Measurements from ENCODE around the gene ZW10. TPM values are rescaled to one million over a fixed set of nuclear protein-coding genes. Genes with fewer than 3 reads are reported as not detected.
A peak's percentile ranks its signal among the peaks of the same experiment; 100 is the strongest.

Gene ZW10, protein sequence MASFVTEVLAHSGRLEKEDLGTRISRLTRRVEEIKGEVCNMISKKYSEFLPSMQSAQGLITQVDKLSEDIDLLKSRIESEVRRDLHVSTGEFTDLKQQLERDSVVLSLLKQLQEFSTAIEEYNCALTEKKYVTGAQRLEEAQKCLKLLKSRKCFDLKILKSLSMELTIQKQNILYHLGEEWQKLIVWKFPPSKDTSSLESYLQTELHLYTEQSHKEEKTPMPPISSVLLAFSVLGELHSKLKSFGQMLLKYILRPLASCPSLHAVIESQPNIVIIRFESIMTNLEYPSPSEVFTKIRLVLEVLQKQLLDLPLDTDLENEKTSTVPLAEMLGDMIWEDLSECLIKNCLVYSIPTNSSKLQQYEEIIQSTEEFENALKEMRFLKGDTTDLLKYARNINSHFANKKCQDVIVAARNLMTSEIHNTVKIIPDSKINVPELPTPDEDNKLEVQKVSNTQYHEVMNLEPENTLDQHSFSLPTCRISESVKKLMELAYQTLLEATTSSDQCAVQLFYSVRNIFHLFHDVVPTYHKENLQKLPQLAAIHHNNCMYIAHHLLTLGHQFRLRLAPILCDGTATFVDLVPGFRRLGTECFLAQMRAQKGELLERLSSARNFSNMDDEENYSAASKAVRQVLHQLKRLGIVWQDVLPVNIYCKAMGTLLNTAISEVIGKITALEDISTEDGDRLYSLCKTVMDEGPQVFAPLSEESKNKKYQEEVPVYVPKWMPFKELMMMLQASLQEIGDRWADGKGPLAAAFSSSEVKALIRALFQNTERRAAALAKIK
- 12.1 TPM for polyA plus RNA-seq (2012; ENCODE audit: missing spikeins)

DNA sequence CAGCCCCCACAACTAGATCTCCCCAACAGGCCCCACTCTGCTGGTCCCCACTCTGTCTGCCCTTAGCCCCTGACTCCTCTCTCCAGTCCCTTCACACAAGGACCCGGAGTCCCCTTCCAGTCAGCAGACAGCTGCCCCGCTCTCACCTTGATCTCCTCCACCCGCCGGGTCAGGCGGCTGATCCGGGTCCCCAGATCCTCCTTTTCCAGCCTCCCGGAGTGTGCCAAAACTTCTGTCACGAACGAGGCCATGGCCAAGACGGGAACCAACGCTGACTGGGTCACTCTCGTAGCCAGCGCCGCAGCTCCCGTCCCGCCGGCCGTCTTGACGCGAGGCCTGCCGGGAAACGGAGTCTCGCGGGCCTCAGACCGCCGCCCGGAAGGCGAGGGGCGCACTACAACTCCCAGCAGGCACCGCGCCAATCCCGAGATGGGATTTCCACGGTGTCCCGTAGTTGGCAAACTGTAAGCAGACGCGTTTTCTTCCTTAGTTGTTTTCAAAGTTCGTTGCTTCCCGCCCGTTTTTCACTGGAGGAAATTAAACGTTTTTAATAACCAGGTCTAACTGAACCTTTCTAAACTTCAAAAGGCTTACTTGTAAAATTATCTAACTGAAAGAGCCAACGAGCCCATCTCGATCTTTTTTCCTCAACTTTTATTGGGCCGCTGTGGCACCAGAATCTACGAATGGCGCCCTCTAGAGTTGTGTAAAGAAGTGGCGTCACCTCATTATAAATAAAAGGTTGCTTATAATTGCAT, at the start of gene ZW10:
TSS of gene ZW10 (minus strand) at position 277 of the 758 bp plus-strand sequence. CDS start at position 251, 26 bp downstream.
- FAIRE-seq, result peak; percentile 99
- peak; percentile 72 for DNase-seq (ENCODE audit: insufficient read length)

GRCh38 chr11:113818426-113818825, 44.9 kb upstream of the ZW10 start:
- DNase-seq (ENCODE audit: insufficient read length), result no peak
- FAIRE-seq, result no peak
- TF ChIP-seq TAF1 (IDR thresholded peaks at IDR 0.05; ENCODE audit: borderline replicate concordance, low read depth, low read length), result no peak
- TF ChIP-seq POLR2A (IDR thresholded peaks at IDR 0.05; ENCODE audit: low read depth, low read length), result no peak
- no peak for TF ChIP-seq POLR2AphosphoS5 (IDR thresholded peaks at IDR 0.05; ENCODE audit: low read depth, low read length)

More for the DNA sequence above, at the start of gene ZW10:
- TF ChIP-seq POLR2AphosphoS5 (IDR thresholded peaks at IDR 0.05; ENCODE audit: low read depth, low read length) (no peak), TAF1 (IDR thresholded peaks at IDR 0.05; ENCODE audit: borderline replicate concordance, low read depth, low read length) (no peak), POLR2A (IDR thresholded peaks at IDR 0.05; ENCODE audit: low read depth, low read length) (peak; percentile 72; the same call in 1 of the 2 replicates)

- TF ChIP-seq TAF1 (IDR thresholded peaks at IDR 0.05; ENCODE audit: borderline replicate concordance, low read depth, low read length) (no peak), POLR2AphosphoS5 (IDR thresholded peaks at IDR 0.05; ENCODE audit: low read depth, low read length) (no peak), POLR2A (IDR thresholded peaks at IDR 0.05; ENCODE audit: low read depth, low read length) (no peak)
- peak; percentile 76 for FAIRE-seq
- no peak for DNase-seq (ENCODE audit: insufficient read length)
These were observed 44.1 kb upstream of the ZW10 start for GRCh38 chr11:113817626-113818025.

GRCh38 chr11:113817162-113817561, 43.7 kb upstream of the ZW10 start:
- FAIRE-seq (no peak), DNase-seq (ENCODE audit: insufficient read length) (no peak)
- TF ChIP-seq TAF1 (IDR thresholded peaks at IDR 0.05; ENCODE audit: borderline replicate concordance, low read depth, low read length), result no peak
- no peak for TF ChIP-seq POLR2A (IDR thresholded peaks at IDR 0.05; ENCODE audit: low read depth, low read length)
- TF ChIP-seq POLR2AphosphoS5 (IDR thresholded peaks at IDR 0.05; ENCODE audit: low read depth, low read length), result no peak

GRCh38 chr11:113814181-113814580, 40.7 kb upstream of the ZW10 start:
- DNase-seq (ENCODE audit: insufficient read length), result no peak
- FAIRE-seq, result peak; percentile 27

DNA sequence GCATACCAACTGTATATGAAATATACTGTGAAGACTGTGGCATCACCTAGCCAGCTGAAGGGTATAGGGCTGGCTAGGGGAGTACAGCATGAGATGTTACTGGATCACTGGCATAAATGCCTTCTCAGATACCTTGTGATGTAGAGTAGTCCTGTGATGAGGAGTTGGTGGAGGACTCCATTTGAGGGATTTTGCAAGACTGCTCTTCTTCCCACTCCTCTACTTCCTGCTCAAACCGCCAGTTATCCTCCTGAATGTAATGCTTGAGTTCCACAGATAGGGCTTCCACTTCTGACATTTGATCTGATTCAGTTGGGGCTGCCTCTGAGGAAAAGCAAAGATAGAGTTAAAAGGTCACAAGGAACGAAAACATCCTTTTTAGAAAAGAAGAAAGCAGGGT, 35.4 kb upstream of the ZW10 start:
- no peak for DNase-seq (ENCODE audit: insufficient read length)
- FAIRE-seq, result no peak
- TF ChIP-seq POLR2AphosphoS5 (IDR thresholded peaks at IDR 0.05; ENCODE audit: low read depth, low read length), result no peak

More at GRCh38 chr11:113814181-113814580, 40.7 kb upstream of the ZW10 start:
- no peak for TF ChIP-seq POLR2AphosphoS5 (IDR thresholded peaks at IDR 0.05; ENCODE audit: low read depth, low read length)
- TF ChIP-seq POLR2A (IDR thresholded peaks at IDR 0.05; ENCODE audit: low read depth, low read length), result no peak
- TF ChIP-seq TAF1 (IDR thresholded peaks at IDR 0.05; ENCODE audit: borderline replicate concordance, low read depth, low read length), result no peak

DNA sequence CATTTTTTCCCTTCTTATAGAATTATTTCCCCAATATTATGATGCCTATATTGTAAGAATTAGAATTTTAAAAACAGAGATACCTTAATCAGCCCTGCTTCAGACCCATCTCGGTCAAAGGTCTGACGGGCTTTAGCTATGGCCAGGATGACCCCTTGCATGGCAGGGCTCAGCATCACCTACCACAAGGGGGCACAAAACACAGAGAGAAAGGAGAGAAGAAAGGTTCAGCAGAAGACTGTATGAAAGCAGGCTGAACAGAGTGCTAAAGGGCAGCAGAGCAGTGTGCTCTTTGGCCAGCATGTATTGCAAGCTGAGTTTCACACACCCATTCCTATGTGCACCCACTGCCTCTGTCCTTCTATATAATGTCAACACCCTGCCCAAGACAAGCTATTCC, 32.9 kb upstream of the ZW10 start:
- TF ChIP-seq POLR2A (IDR thresholded peaks at IDR 0.05; ENCODE audit: low read depth, low read length) (no peak), POLR2AphosphoS5 (IDR thresholded peaks at IDR 0.05; ENCODE audit: low read depth, low read length) (no peak), TAF1 (IDR thresholded peaks at IDR 0.05; ENCODE audit: borderline replicate concordance, low read depth, low read length) (no peak)
- FAIRE-seq, result peak; percentile 67
- DNase-seq (ENCODE audit: insufficient read length), result no peak

DNA sequence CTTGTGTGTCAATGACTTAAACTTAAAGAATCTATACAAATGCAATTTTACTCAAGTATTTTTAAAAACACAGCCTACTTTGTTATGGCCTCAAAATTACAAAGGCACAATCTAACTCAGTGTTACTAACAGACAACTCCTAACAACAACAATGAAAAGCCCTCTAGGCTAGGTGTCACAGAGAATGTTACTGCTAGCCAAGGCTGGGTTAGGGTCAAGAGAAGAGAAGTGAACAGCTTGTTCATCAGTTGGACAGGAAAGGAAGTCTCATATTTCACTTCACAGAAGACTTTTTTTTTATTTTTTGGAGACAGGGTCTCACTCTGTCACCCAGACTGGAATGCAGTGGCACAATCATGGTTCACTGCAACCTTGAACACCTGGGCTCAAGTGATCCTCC, 32.1 kb upstream of the ZW10 start:
- TF ChIP-seq TAF1 (IDR thresholded peaks at IDR 0.05; ENCODE audit: borderline replicate concordance, low read depth, low read length), result no peak
- no peak for TF ChIP-seq POLR2AphosphoS5 (IDR thresholded peaks at IDR 0.05; ENCODE audit: low read depth, low read length)
- TF ChIP-seq POLR2A (IDR thresholded peaks at IDR 0.05; ENCODE audit: low read depth, low read length), result no peak
- DNase-seq (ENCODE audit: insufficient read length) (no peak), FAIRE-seq (no peak)

DNA sequence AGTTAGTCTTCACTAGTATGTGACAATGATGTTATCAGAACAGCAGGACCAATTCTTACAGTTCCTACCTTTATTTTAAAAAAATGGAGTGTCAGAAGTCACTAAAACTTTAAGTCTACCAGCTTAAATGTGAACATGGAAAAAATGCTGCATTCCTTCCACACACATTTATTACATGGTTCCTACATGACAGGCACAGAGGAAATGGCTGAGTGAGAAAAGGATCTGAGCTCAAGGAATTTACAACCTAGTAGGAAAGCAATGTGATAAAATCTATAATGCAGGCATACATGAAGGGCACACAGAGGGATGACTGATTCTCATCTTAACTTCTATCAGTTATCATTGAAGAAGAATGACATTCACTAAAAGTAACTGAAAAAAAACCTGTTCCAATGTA, 29.1 kb upstream of the ZW10 start:
- TF ChIP-seq POLR2A (IDR thresholded peaks at IDR 0.05; ENCODE audit: low read depth, low read length), result no peak
- no peak for TF ChIP-seq POLR2AphosphoS5 (IDR thresholded peaks at IDR 0.05; ENCODE audit: low read depth, low read length)
- TF ChIP-seq TAF1 (IDR thresholded peaks at IDR 0.05; ENCODE audit: borderline replicate concordance, low read depth, low read length), result no peak
- no peak for DNase-seq (ENCODE audit: insufficient read length)
- FAIRE-seq, result no peak

DNA sequence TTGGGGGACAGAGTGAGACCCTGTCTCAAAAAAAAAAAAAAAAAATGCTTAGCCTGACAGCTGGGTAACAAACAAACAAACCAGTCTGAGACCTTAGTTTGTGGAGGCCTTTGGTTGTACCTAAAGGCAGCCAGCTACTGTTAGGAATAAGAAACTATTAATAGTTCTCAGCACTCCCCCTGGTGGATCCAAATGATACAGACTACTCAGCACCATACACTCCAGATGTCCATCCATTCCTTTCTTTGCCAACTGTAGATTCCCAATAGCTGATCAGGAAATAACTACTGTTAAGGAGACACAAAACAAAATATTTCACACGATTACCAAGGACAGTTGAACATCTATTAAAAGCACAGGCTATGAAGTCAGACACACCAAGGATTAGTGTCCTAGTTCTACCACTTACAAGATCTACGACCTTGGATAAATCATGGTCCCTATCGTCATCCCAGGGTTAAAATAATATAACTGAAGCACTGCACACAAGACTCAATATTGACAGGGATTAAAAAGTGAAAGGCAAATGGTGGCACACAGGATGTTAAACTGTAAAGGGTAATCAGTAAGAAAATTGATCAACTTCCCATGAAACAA, 23.3 kb upstream of the ZW10 start:
- TF ChIP-seq POLR2AphosphoS5 (IDR thresholded peaks at IDR 0.05; ENCODE audit: low read depth, low read length) (no peak), TAF1 (IDR thresholded peaks at IDR 0.05; ENCODE audit: borderline replicate concordance, low read depth, low read length) (no peak), POLR2A (IDR thresholded peaks at IDR 0.05; ENCODE audit: low read depth, low read length) (no peak)
- DNase-seq (ENCODE audit: insufficient read length) (no peak), FAIRE-seq (peak; percentile 92)

All from GM12892 (cell line).